ENCODE measurements around the gene KIDINS220.

The KIDINS220 gene

GRCh38 chr2:8800821-8801220, 36.6 kb downstream of the KIDINS220 start:
- DNase-seq (ENCODE audit: low spot score in 2 of 2) (no peak), ATAC-seq (no peak)
- Mint-ChIP-seq H3K4me3 (no peak overlapping the region), H3K36me3 (peaks cover 80% of the 10 kb centered on the region), H3K4me1 (peaks cover 40% of the 10 kb centered on the region), H3K27ac (no peak overlapping the region), H3K9me3 (no peaks in the 10 kb centered on the region)

DNA sequence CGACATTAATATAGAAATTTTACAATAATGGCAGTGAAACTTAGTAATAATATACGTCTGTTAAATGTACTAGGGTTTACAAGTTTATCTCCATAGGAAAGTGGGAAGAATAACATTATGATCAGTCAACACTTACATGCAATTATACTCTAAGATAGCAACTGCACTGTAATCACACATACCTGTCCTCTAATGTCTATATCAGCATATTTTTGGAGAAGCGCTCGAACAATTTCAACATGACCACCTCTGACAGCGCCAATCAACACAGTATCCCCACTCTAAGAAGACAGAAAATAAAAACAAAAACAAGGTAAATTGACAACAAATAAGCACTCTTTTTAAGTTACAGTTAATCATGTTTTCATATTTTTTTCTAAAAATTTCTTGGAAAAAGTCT, 37.2 kb downstream of the KIDINS220 start:
- no peak overlapping the region for H3K4me3 Mint-ChIP-seq
- no peak overlapping the region for H3K27ac Mint-ChIP-seq
- H3K4me1 Mint-ChIP-seq, result peaks cover 38% of the 10 kb centered on the region
- DNase-seq (ENCODE audit: low spot score in 2 of 2), result no peak
- no peaks in the 10 kb centered on the region for H3K9me3 Mint-ChIP-seq
- H3K36me3 Mint-ChIP-seq, result peaks cover 80% of the 10 kb centered on the region
- ATAC-seq, result no peak

DNA sequence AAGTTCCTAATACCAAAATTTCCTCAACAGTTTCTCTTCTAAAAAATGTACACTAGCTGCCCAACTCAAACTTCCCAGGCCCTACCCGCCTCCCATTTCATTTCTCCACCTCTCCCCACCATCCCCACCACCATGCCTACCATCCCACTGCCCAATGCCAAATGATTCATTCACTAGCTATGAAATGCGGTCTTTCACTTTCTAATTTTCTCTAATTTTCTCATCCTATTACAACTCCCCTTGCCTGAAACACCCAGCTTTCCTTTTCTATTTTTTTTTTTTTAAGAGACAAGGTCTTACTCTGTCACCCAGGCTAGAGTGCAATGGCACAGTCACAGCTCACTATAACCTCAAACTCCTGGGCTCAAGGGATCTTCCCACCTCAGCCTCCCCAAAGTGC, 38.4 kb downstream of the KIDINS220 start:
- ATAC-seq (no peak), DNase-seq (ENCODE audit: low spot score in 2 of 2) (no peak)
- H3K4me1 Mint-ChIP-seq, result peaks cover 28% of the 10 kb centered on the region
- H3K27ac Mint-ChIP-seq, result peak overlapping the region; percentile 24
- H3K9me3 Mint-ChIP-seq, result no peaks in the 10 kb centered on the region
- H3K4me3 Mint-ChIP-seq, result no peak overlapping the region
- peaks cover 85% of the 10 kb centered on the region for H3K36me3 Mint-ChIP-seq

DNA sequence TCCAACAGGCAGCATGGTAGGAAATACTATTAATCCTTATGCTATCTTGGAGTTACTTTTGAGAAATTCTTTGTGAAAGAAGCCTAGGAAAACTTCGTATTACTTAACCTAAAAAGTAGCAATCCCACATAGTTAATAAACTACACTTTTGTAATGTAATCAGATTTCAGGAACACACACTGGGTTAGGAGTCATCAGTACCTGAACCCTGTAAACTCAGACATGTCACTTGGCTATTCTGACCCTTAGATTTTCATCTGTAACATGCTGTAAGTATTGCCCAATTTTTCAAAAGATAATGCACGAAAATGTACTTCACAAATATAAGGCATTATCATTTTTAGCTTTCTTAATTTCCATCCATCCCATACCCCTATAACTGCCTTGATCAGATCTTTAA, 39.0 kb downstream of the KIDINS220 start:
- Mint-ChIP-seq H3K27ac (peak overlapping the region; percentile 24), H3K9me3 (no peaks in the 10 kb centered on the region), H3K4me3 (no peak overlapping the region), H3K36me3 (peaks cover 91% of the 10 kb centered on the region), H3K4me1 (peaks cover 23% of the 10 kb centered on the region)
- ATAC-seq (no peak), DNase-seq (ENCODE audit: low spot score in 2 of 2) (no peak)

DNA sequence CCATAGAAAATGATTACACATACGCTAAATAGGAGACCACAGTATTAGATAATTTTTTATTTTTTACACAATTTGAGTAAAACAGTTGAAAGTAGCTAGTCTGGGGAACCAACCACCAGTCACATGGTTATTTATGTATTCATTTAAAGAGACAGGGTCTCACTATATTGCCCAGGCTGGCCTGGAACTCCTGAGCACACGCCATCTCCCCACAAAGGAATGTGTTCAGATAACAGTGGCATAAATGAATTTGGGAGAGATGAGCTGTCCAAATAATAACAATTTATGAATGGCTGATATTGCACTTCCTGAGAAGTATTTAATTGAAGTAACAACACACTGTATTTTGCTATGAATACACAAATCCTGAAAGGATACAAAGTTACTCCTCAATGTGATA, 39.7 kb downstream of the KIDINS220 start:
- no peak for DNase-seq (ENCODE audit: low spot score in 2 of 2)
- H3K9me3 Mint-ChIP-seq, result no peaks in the 10 kb centered on the region
- no peak overlapping the region for H3K4me3 Mint-ChIP-seq
- ATAC-seq, result no peak
- peaks cover 89% of the 10 kb centered on the region for H3K36me3 Mint-ChIP-seq
- H3K27ac Mint-ChIP-seq, result no peak overlapping the region
- peaks cover 23% of the 10 kb centered on the region for H3K4me1 Mint-ChIP-seq

- H3K27ac Mint-ChIP-seq, result peak overlapping the region; percentile 1
- peak; percentile 61 for ATAC-seq
- no peak for DNase-seq (ENCODE audit: low spot score in 2 of 2)
- H3K9me3 Mint-ChIP-seq, result no peaks in the 10 kb centered on the region
- peaks cover 18% of the 10 kb centered on the region for H3K4me1 Mint-ChIP-seq
- H3K36me3 Mint-ChIP-seq, result peaks cover 89% of the 10 kb centered on the region
- no peak overlapping the region for H3K4me3 Mint-ChIP-seq
Measured at GRCh38 chr2:8796878-8797550, 40.4 kb downstream of the KIDINS220 start.

- no peaks in the 10 kb centered on the region for H3K9me3 Mint-ChIP-seq
- peaks cover 89% of the 10 kb centered on the region for H3K36me3 Mint-ChIP-seq
- DNase-seq (ENCODE audit: low spot score in 2 of 2), result no peak
- H3K4me1 Mint-ChIP-seq, result peaks cover 13% of the 10 kb centered on the region
- peak overlapping the region; percentile 1 for H3K27ac Mint-ChIP-seq
- no peak for ATAC-seq
- no peak overlapping the region for H3K4me3 Mint-ChIP-seq
Measured at GRCh38 chr2:8796315-8796848, 41.0 kb downstream of the KIDINS220 start.

DNA sequence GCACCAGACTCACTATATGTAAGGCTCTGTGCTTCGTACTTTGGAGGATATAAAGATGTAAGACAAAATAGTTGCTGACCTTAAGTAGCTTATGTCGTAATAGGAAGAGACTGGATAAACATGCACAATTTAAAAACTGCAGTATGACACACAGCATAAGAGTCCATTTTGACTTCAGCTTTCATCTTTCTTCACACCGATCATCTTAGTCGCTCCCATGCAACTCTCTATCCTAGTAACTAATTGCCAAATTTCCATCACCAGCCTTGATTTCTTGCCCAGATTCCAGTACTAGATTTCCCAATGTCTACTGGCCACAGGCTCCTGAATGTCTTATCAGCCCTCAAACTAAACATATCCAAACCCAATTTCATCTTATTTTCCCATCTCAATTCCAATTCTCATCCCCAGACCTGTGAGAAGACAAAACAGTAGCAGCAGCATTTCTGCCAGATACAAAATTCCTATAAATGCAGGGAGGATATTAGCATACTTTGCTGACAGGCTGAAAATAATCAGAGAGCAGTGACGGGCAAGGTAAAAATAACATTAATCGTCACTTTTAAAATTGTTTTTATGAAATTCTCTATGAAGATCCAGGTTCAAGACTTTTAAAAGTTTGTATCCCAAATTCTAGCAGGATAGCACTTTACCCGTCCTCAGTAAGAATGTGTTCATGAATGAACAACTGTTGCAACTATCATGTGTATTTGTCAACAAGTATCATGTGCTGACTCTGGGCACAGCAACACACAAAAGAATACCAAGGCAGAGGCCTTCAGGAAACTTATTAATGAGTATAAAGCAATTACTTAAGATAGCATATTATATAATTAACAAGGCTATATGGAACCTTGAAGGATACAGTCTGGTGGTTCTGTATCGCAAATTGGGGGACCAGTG, 42.2 kb downstream of the KIDINS220 start:
- ATAC-seq, result no peak
- Mint-ChIP-seq H3K27ac (no peak overlapping the region), H3K9me3 (no peaks in the 10 kb centered on the region), H3K36me3 (peaks cover 89% of the 10 kb centered on the region), H3K4me3 (no peak overlapping the region), H3K4me1 (peaks cover 13% of the 10 kb centered on the region)
- no peak for DNase-seq (ENCODE audit: low spot score in 2 of 2)

GRCh38 chr2:8790739-8791162, 46.7 kb downstream of the KIDINS220 start:
- H3K27ac Mint-ChIP-seq, result no peak overlapping the region
- H3K9me3 Mint-ChIP-seq, result no peaks in the 10 kb centered on the region
- peaks cover 90% of the 10 kb centered on the region for H3K36me3 Mint-ChIP-seq
- ATAC-seq, result no peak
- H3K4me3 Mint-ChIP-seq, result no peak overlapping the region
- no peaks in the 10 kb centered on the region for H3K4me1 Mint-ChIP-seq
- no peak for DNase-seq (ENCODE audit: low spot score in 2 of 2)

GRCh38 chr2:8786463-8786862, 51.0 kb downstream of the KIDINS220 start:
- no peaks in the 10 kb centered on the region for H3K9me3 Mint-ChIP-seq
- no peak overlapping the region for H3K27ac Mint-ChIP-seq
- no peak for DNase-seq (ENCODE audit: low spot score in 2 of 2)
- H3K4me1 Mint-ChIP-seq, result peaks cover 11% of the 10 kb centered on the region
- H3K36me3 Mint-ChIP-seq, result peaks cover 92% of the 10 kb centered on the region
- ATAC-seq, result no peak
- H3K4me3 Mint-ChIP-seq, result no peak overlapping the region

GRCh38 chr2:8779795-8780671, 57.4 kb downstream of the KIDINS220 start:
- Mint-ChIP-seq H3K27ac (no peak overlapping the region), H3K4me1 (peaks cover 11% of the 10 kb centered on the region), H3K9me3 (no peaks in the 10 kb centered on the region), H3K4me3 (no peak overlapping the region), H3K36me3 (peaks cover 77% of the 10 kb centered on the region)
- no peak for ATAC-seq
- no peak for DNase-seq (ENCODE audit: low spot score in 2 of 2)

DNA sequence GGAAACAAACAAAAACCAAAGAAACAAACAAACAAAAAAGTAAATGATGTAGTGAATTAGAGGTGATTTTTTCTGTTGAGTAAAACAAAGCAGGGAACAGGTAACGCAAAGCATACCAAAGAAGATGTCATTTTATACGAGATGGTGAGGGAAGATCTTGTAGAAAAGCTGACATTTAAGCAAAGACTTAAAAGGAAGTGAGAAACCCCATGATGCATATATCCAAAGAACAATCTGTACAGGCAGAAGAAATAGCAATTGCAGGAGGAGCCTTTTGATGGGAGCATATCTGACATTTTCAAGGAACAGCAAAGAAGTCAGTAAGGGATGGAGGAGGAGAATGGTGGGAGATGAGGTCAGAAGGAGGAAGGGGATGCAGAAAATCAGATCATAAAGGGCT, 63.0 kb downstream of the KIDINS220 start:
- no peak overlapping the region for H3K4me3 Mint-ChIP-seq

GRCh38 chr2:8767324-8767723, 70.1 kb downstream of the KIDINS220 start:
- H3K27ac Mint-ChIP-seq, result no peak overlapping the region

More for the DNA sequence above, 63.0 kb downstream of the KIDINS220 start:
- DNase-seq (ENCODE audit: low spot score in 2 of 2) (no peak), ATAC-seq (no peak)
- no peaks in the 10 kb centered on the region for H3K4me1 Mint-ChIP-seq
- H3K27ac Mint-ChIP-seq, result no peak overlapping the region
- no peaks in the 10 kb centered on the region for H3K9me3 Mint-ChIP-seq
- peaks cover 52% of the 10 kb centered on the region for H3K36me3 Mint-ChIP-seq

DNA sequence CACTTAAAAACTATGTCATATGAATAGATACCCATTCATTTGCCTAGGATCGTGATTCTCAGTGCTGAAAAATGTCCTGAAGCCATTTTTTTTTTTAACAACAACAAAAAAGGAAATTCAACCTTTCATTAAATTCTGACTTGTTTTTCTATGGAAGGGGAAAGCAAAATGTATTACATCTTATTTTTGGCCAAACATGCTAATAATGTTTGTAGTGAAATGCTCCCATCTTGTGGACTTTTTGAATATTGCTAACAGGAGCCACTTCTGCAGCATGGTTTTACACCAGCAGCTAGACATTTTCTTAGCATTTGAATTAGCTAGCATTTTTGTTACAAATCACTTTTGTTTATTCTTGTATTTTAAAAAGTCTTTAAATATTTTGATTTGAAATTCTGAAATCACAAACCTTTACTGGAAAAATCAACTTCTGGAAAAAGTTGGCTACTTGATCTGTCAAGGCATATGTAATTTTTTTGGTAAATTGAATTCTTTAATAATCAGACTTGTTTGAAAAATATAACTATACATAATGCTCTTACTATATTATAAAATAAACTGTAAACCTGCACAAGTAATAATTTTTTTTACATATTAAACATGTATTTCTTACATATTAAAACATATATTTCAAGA, 75.8 kb downstream of the KIDINS220 start:
- ATAC-seq, result no peak
- Mint-ChIP-seq H3K9me3 (no peaks in the 10 kb centered on the region), H3K4me1 (no peaks in the 10 kb centered on the region), H3K27ac (no peak overlapping the region), H3K4me3 (no peak overlapping the region), H3K36me3 (peaks cover 27% of the 10 kb centered on the region)
- no peak for DNase-seq (ENCODE audit: low spot score in 2 of 2)

More at GRCh38 chr2:8767324-8767723, 70.1 kb downstream of the KIDINS220 start:
- DNase-seq (ENCODE audit: low spot score in 2 of 2) (no peak), ATAC-seq (no peak)
- Mint-ChIP-seq H3K4me1 (no peaks in the 10 kb centered on the region), H3K4me3 (no peak overlapping the region), H3K36me3 (peaks cover 52% of the 10 kb centered on the region), H3K9me3 (no peaks in the 10 kb centered on the region)

Measured in stimulated activated effector memory CD8-positive, alpha-beta T cell treated with anti-CD3 and anti-CD28 coated beads, Interleukin-12 subunit alpha, Interleukin-12 subunit beta, amount 100 ng/mL, for 72 hours (primary cell).